PC-3 (cell line): ENCODE data around the gene AP3M1. TPM values are rescaled to one million over a fixed set of nuclear protein-coding genes. Genes with fewer than 3 reads are reported as not detected.

ENCODE experiments used
- ATAC-seq: fragments of 200-7000 bp; cut with Tn5 transposase; 2 replicates; pipeline ENCODE4 v1.9.1; 2020; ENCODE audit warnings: mild to moderate bottlenecking, moderate library complexity
- BruUV-seq: library from RNA; stranded (reverse); fragments of 400-500 nt; replicated peaks from 2 replicates; lab custom pipeline; 2021; lab: Mats Ljungman, UMichigan
- CTCF ChIA-PET: fragments of 300-600 bp; sonication (Branson Sonifier 250); formaldehyde crosslinking; loops from one replicate; lab custom pipeline; 2022; ENCODE audit warnings: antibody characterized with exemption; lab: Charles Lee
- POLR2A ChIA-PET: fragments of 300-600 bp; sonication (Branson Sonifier 250); formaldehyde crosslinking; loops from one replicate; lab custom pipeline; 2022; ENCODE audit warnings: antibody characterized with exemption; ENCODE audit not compliant: unreplicated experiment; lab: Charles Lee
- DNase-seq: peaks from one replicate; pipeline ENCODE4 v3.0.0-alpha.2; 2015
- H2AFZ ChIP-seq: fragments of 300-600 bp; sonication (generic); 2 replicates; pipeline ENCODE4 v1.6.0; 2016; ENCODE audit warnings: antibody characterized with exemption, low read length
- H3F3A ChIP-seq: fragments of 300-600 bp; sonication (generic); one replicate; pipeline ENCODE4 v1.6.0; 2017; ENCODE audit warnings: antibody characterized with exemption, low read length, control low read depth, mild to moderate bottlenecking; ENCODE audit not compliant: unreplicated experiment
- H3K27ac ChIP-seq: fragments of 300-600 bp; sonication (generic); 2 replicates; pipeline ENCODE4 v1.5.1; 2016; ENCODE audit warnings: mild to moderate bottlenecking, low read length
- H3K27me3 ChIP-seq: fragments of 300-600 bp; sonication (generic); 2 replicates; pipeline ENCODE4 v1.6.1; 2016; ENCODE audit warnings: low read length, mixed read lengths
- H3K36me3 ChIP-seq: fragments of 300-600 bp; sonication (generic); 2 replicates; pipeline ENCODE4 v1.6.1; 2016; ENCODE audit warnings: low read depth, mixed run types, low read length, mixed read lengths
- H3K4me1 ChIP-seq: fragments of 300-600 bp; sonication (generic); 2 replicates; pipeline ENCODE4 v1.5.1; 2016; ENCODE audit warnings: low read length; ENCODE audit not compliant: insufficient read depth
- H3K4me2 ChIP-seq: fragments of 300-600 bp; sonication (generic); 2 replicates; pipeline ENCODE4 v1.6.0; 2016; ENCODE audit warnings: low read length
- H3K4me3 ChIP-seq: fragments of 300-600 bp; sonication (generic); 2 replicates; pipeline ENCODE4 v1.5.1; 2016; ENCODE audit warnings: mild to moderate bottlenecking, low read length, mixed read lengths
- H3K79me2 ChIP-seq: fragments of 300-600 bp; sonication (generic); 2 replicates; pipeline ENCODE4 v1.6.1; 2017; ENCODE audit warnings: low read length, mixed read lengths
- H3K9ac ChIP-seq: fragments of 300-600 bp; sonication (generic); 2 replicates; pipeline ENCODE4 v1.6.0; 2016; ENCODE audit warnings: mild to moderate bottlenecking, low read length
- H3K9me2 ChIP-seq: fragments of 300-600 bp; sonication (generic); replicated peaks from 2 replicates; pipeline ENCODE4 v1.6.1; 2016; ENCODE audit warnings: mixed run types, low read length, mixed read lengths
- H3K9me3 ChIP-seq: fragments of 300-600 bp; sonication (generic); 2 replicates; pipeline ENCODE4 v1.6.1; 2016; ENCODE audit warnings: low read length, mixed read lengths
- H4K20me1 ChIP-seq: fragments of 300-600 bp; sonication (generic); 2 replicates; pipeline ENCODE4 v1.6.1; 2016; ENCODE audit warnings: low read length, mixed read lengths
- EZH2 ChIP-seq: fragments of 300-600 bp; sonication (generic); IDR thresholded peaks from one replicate; pipeline ENCODE4 v1.6.1; 2017; ENCODE audit warnings: antibody characterized with exemption, mild to moderate bottlenecking, low read length; ENCODE audit not compliant: unreplicated experiment
- EZH2phosphoT487 ChIP-seq: fragments of 300-600 bp; sonication (generic); IDR thresholded peaks from 2 replicates; pipeline ENCODE4 v1.6.1; 2018; ENCODE audit warnings: mild to moderate bottlenecking, antibody characterized with exemption, low read length, borderline replicate concordance
- intact Hi-C: fragments of 100-400 bp; cut with micrococcal nuclease; formaldehyde crosslinking; loops from 2 replicates; pipeline ENCODE4 v1.9.0; 2023
- total RNA-seq: library from RNA; depleted of rRNA; stranded (reverse); fragments of >200 nt; gene quantifications from 2 replicates; pipeline ENCODE4 v1.2.3, GENCODE V29; 2014
- TF ChIP-seq, protein P1 (sequence below): fragments of 300-600 bp; sonication (generic); conservative IDR thresholded peaks from 2 replicates; pipeline ENCODE4 v1.5.1; 2017; ENCODE audit warnings: antibody characterized with exemption, low read depth, mild to moderate bottlenecking, low read length

The AP3M1 gene
- total RNA-seq, 1 experiment from 2014 or later, result 165 TPM

DNA sequence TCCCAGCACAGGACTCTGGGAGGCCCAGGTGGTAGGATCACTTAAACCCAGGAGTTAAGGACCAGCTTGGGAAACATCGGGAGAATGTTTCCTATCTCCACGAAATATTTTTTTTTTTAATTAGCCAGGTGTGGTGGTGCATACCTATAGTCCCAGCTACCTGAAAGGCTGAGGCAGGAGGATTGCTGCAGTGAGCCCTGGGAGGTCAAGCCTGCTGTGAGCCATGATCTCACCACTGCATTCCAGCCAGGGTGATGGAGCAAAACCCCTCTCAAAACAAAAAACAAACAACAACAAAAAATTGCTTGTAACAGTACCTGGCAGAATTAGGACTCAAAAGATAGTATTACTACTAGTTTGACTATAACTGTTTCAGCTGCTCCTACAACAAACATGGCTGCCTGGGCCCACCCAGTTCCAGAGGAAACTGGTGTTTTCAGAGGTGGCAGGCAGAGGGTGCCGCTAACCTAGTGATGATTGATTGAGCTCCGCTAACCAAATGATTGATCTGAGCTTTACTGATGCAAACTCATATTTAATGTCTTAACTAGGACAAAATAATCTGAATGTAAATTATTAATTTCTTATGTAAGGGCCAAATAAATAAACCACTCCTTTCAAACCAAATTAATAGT is 57.0 kb downstream of the AP3M1 start:
- TF ChIP-seq, protein P1, sequence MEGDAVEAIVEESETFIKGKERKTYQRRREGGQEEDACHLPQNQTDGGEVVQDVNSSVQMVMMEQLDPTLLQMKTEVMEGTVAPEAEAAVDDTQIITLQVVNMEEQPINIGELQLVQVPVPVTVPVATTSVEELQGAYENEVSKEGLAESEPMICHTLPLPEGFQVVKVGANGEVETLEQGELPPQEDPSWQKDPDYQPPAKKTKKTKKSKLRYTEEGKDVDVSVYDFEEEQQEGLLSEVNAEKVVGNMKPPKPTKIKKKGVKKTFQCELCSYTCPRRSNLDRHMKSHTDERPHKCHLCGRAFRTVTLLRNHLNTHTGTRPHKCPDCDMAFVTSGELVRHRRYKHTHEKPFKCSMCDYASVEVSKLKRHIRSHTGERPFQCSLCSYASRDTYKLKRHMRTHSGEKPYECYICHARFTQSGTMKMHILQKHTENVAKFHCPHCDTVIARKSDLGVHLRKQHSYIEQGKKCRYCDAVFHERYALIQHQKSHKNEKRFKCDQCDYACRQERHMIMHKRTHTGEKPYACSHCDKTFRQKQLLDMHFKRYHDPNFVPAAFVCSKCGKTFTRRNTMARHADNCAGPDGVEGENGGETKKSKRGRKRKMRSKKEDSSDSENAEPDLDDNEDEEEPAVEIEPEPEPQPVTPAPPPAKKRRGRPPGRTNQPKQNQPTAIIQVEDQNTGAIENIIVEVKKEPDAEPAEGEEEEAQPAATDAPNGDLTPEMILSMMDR, result no peak; the same call in 1 of the 2 replicates
- TF ChIP-seq EZH2phosphoT487, result no peak
- no peak for TF ChIP-seq EZH2
- no peak for DNase-seq
- Histone ChIP-seq H3K27me3 (no peaks in the 10 kb centered on the region), H3K9me2 (no peaks in the 10 kb centered on the region), H3K9ac (no peak overlapping the region), H3F3A (peaks cover 24% of the 10 kb centered on the region), H3K4me3 (no peak overlapping the region), H3K79me2 (no peaks in the 10 kb centered on the region), H3K36me3 (peaks cover 90% of the 10 kb centered on the region), H3K4me1 (peaks cover 17% of the 10 kb centered on the region), H3K27ac (no peak overlapping the region), H3K4me2 (no peak overlapping the region), H3K9me3 (no peaks in the 10 kb centered on the region), H2AFZ (no peak overlapping the region), H4K20me1 (peaks cover 18% of the 10 kb centered on the region; the same call in 1 of the 2 replicates)
- ATAC-seq, result no peak
- ChIA-PET POLR2A (no interaction called here), CTCF (interaction anchor here (0.7 to 0.9 kb wide), 2 partner anchors 12 to 25 kb away, joined by 3 read pairs; no protein-coding TSS in a partner anchor)
- intact Hi-C loops, result no loop called here
- no TSS peak for BruUV-seq

GRCh38 chr10:74092372-74092771 is 58.3 kb downstream of the AP3M1 start:
- Histone ChIP-seq H3K79me2 (no peaks in the 10 kb centered on the region), H3K27ac (no peak overlapping the region), H3K9me2 (no peaks in the 10 kb centered on the region), H3K9ac (no peak overlapping the region), H3K4me3 (no peak overlapping the region), H3K4me1 (peaks cover 8% of the 10 kb centered on the region), H3K36me3 (peaks cover 87% of the 10 kb centered on the region), H3K9me3 (no peaks in the 10 kb centered on the region), H3K27me3 (no peaks in the 10 kb centered on the region), H3F3A (peaks cover 21% of the 10 kb centered on the region), H2AFZ (no peak overlapping the region), H3K4me2 (no peak overlapping the region), H4K20me1 (peaks cover 9% of the 10 kb centered on the region; the same call in 1 of the 2 replicates)
- TF ChIP-seq, protein P1, result no peak
- TF ChIP-seq EZH2 (no peak), EZH2phosphoT487 (no peak)
- BruUV-seq, result no TSS peak
- ChIA-PET CTCF (no interaction called here), POLR2A (interaction anchor here (0.6 kb wide), 2 partner anchors 69 to 314 kb away, joined by 3 read pairs; no protein-coding TSS in a partner anchor)
- ATAC-seq, result no peak
- DNase-seq, result no peak
- intact Hi-C loops, result no loop called here

- TF ChIP-seq EZH2 (no peak), EZH2phosphoT487 (no peak)
- TF ChIP-seq, protein P1, result no peak
- ATAC-seq (no peak), DNase-seq (no peak)
- BruUV-seq, result no TSS peak
- Histone ChIP-seq H3K36me3 (peaks cover 74% of the 10 kb centered on the region), H2AFZ (no peak overlapping the region), H3K9me2 (no peaks in the 10 kb centered on the region), H3K27me3 (no peaks in the 10 kb centered on the region), H4K20me1 (no peaks in the 10 kb centered on the region), H3K79me2 (no peaks in the 10 kb centered on the region), H3K4me1 (no peaks in the 10 kb centered on the region), H3K9me3 (no peaks in the 10 kb centered on the region), H3K9ac (no peak overlapping the region), H3K4me2 (no peak overlapping the region), H3K4me3 (no peak overlapping the region), H3F3A (peaks cover 13% of the 10 kb centered on the region), H3K27ac (no peak overlapping the region)
- POLR2A ChIA-PET, result no interaction called here
- CTCF ChIA-PET, result no interaction called here
- intact Hi-C loops, result no loop called here
Measured at GRCh38 chr10:74088722-74089121, 61.9 kb downstream of the AP3M1 start.
